AG04449 (cell line): Measurements from ENCODE around the gene SEPTIN5.
A peak's percentile ranks its signal among the peaks of the same experiment; 100 is the strongest.

Experiments used
- CTCF ChIA-PET: fragments of 350-600 bp; formaldehyde crosslinking; extraction: SDS; loops from one replicate; lab custom pipeline; 2021; ENCODE audit warnings: antibody characterized with exemption; lab: Yijun Ruan, JAX
- POLR2A ChIA-PET: fragments of 400-600, 350-600 bp; formaldehyde crosslinking; extraction: SDS; loops from one replicate; lab custom pipeline; 2020; ENCODE audit warnings: antibody characterized with exemption, inconsistent platforms; lab: Yijun Ruan, JAX
- DNase-seq: peaks from one replicate; pipeline ENCODE4 v3.0.0-alpha.2; 2010; ENCODE audit warnings: low read depth, low spot score
- H3K4me3 ChIP-seq: 2 replicates; pipeline ENCODE4 v1.5.1; 2011; ENCODE audit warnings: low read depth, mild to moderate bottlenecking, control low read depth, low read length
- TF ChIP-seq, protein P1 (sequence below): IDR thresholded peaks from one replicate; pipeline ENCODE4 v1.5.1; 2011; ENCODE audit warnings: mild to moderate bottlenecking, moderate library complexity, low read length, control low read depth, inconsistent platforms; ENCODE audit not compliant: insufficient read depth; ENCODE audit errors: missing control alignments

Gene SEPTIN5

DNA sequence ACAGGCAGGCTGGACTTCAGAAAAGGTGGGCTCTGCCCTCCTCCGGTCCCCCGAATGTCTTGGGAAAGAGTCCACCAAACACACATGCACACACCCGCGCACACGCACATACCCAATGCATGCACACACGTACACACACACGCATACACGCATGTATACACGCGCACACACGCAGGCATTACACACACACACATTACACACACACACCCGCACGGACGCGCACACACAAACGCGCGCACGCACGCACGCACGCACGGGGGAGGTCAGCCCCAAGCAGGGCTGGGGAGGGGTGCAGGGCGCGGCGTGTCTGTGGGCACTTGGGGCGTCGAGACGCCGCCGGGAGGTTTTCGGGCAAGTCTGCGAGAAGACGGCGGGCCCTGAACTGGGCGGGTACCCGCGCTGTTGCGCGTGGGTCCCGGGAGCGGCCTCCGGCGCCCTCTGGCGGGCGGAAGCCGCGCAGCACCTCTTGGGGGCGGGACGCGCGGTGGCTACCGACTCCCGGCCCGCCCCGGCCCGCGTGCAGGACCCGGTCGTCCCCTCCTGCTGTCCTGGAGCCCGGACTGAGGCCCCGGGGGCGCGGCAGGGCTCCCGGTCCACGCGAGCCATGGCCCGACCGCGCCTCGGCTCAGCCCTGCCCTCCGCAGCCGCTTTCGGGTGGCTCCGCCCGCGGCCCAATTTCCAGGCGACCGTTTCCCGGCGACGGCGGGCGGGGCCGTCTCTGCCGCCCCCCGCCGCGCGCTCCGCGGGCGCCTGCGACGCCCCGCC, 3.6 kb downstream of the SEPTIN5 start:
- DNase-seq, result no peak
- CTCF ChIA-PET, result interaction anchor here (1.3 to 4.2 kb wide), 8 partner anchors 9 to 241 kb away, joined by 3 to 45 read pairs (median 4); no protein-coding TSS in a partner anchor
- peak overlapping the region; percentile 73 for H3K4me3 ChIP-seq
- TF ChIP-seq, protein P1, sequence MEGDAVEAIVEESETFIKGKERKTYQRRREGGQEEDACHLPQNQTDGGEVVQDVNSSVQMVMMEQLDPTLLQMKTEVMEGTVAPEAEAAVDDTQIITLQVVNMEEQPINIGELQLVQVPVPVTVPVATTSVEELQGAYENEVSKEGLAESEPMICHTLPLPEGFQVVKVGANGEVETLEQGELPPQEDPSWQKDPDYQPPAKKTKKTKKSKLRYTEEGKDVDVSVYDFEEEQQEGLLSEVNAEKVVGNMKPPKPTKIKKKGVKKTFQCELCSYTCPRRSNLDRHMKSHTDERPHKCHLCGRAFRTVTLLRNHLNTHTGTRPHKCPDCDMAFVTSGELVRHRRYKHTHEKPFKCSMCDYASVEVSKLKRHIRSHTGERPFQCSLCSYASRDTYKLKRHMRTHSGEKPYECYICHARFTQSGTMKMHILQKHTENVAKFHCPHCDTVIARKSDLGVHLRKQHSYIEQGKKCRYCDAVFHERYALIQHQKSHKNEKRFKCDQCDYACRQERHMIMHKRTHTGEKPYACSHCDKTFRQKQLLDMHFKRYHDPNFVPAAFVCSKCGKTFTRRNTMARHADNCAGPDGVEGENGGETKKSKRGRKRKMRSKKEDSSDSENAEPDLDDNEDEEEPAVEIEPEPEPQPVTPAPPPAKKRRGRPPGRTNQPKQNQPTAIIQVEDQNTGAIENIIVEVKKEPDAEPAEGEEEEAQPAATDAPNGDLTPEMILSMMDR, result peak; percentile 91
- POLR2A ChIA-PET, result no interaction called here

DNA sequence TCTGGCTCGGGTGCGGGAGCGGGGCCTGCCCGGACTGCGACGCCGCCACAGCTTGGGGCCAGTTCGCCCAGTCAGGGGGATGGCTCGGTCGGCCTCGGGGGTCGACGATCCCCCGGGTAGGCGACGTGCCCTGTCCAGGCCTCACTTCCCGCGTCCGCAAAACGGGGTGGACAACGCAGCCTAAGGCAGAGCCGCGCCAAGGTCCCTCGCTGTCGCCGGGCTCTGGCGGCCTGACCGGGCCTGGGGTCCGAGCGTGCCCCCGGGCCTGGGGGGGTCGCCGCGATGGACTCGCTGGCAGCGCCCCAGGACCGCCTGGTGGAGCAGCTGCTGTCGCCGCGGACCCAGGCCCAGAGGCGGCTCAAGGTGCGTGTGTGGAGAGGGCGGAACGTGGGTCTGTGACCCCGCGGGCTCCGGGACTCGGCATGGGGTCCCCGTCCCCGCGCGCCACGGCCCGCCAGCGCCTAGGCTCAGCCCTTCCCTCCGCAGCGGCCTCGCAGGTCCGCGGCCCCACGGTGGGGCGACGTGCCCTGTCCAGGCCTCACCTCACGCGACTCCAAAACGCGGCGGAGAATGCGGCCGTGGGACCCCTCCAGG, 4.2 kb downstream of the SEPTIN5 start:
- POLR2A ChIA-PET, result no interaction called here
- H3K4me3 ChIP-seq, result peak overlapping the region; percentile 73
- CTCF ChIA-PET, result interaction anchor here (1.3 to 3.4 kb wide), 5 partner anchors 10 to 191 kb away, joined by 4 to 32 read pairs (median 4); no protein-coding TSS in a partner anchor
- no peak for DNase-seq
- TF ChIP-seq, protein P1, result no peak

GRCh38 chr22:19719050-19719482, 4.8 kb downstream of the SEPTIN5 start:
- DNase-seq, result no peak
- ChIA-PET POLR2A (no interaction called here), CTCF (interaction anchor here (0.9 to 3.4 kb wide), 7 partner anchors 10 to 191 kb away, joined by 4 to 32 read pairs (median 4); no protein-coding TSS in a partner anchor)
- TF ChIP-seq, protein P1, result no peak
- H3K4me3 ChIP-seq, result peak overlapping the region; percentile 73

DNA sequence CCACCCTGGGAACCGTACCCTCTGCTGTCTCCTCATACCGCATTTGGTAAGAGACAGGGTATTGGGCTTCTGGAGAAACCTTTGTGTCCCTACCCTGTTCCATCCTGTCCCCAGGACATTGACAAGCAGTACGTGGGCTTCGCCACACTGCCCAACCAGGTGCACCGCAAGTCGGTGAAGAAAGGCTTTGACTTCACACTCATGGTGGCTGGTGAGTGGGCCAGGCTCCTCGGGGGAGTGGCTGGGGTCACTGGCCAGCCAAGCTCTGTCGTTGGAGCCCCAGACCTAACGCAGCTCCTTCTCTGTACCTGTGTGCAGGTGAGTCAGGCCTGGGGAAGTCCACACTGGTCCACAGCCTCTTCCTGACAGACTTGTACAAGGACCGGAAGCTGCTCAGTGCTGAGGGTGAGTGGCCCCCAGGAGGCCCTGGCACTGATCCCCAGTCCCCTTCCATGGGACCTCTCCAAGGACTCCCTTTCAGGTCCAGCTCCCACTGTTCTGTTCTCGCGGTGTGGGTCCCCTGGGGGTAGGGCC, 5.3 kb downstream of the SEPTIN5 start:
- H3K4me3 ChIP-seq, result peak overlapping the region; percentile 73
- ChIA-PET CTCF (interaction anchor here (0.9 to 3.4 kb wide), 6 partner anchors 11 to 190 kb away, joined by 4 to 32 read pairs (median 4); no protein-coding TSS in a partner anchor), POLR2A (no interaction called here)

GRCh38 chr22:19720150-19720827, 6.0 kb downstream of the SEPTIN5 start:
- H3K4me3 ChIP-seq, result no peak overlapping the region
- no peak for DNase-seq
- POLR2A ChIA-PET, result no interaction called here
- CTCF ChIA-PET, result interaction anchor here (0.8 to 3.4 kb wide), 4 partner anchors 10 to 190 kb away, joined by 3 to 32 read pairs (median 4); no protein-coding TSS in a partner anchor
- TF ChIP-seq, protein P1, result no peak

More for the DNA sequence above, 5.3 kb downstream of the SEPTIN5 start:
- TF ChIP-seq, protein P1, result no peak
- no peak for DNase-seq
